HEK293 (cell line): ENCODE results near the gene CLEC2A.

Experiments
- IKZF3 ChIP-seq: fragments of 450-650 bp; IDR thresholded peaks from 2 replicates; pipeline ENCODE4 v1.5.0; 2018; ENCODE audit warnings: missing biosample characterization, mild to moderate bottlenecking, missing genetic modification characterization, moderate library complexity
- KLF9 ChIP-seq: fragments of 450-650 bp; formaldehyde crosslinking; IDR thresholded peaks from 2 replicates; pipeline ENCODE4 v1.5.1; 2016; ENCODE audit warnings: missing biosample characterization, missing genetic modification characterization, low read depth
- MZF1 ChIP-seq: fragments of 450-650 bp; formaldehyde crosslinking; IDR thresholded peaks from 2 replicates; pipeline ENCODE4 v1.5.1; 2017; ENCODE audit warnings: missing biosample characterization, missing genetic modification characterization, borderline replicate concordance
- RBAK ChIP-seq: fragments of 450-650 bp; formaldehyde crosslinking; IDR thresholded peaks from 2 replicates; pipeline ENCODE4 v1.5.1; 2016; ENCODE audit warnings: missing biosample characterization, missing genetic modification characterization
- YY1 ChIP-seq: fragments of 450-650 bp; formaldehyde crosslinking; IDR thresholded peaks from 2 replicates; pipeline ENCODE4 v1.5.1; 2018; ENCODE audit warnings: missing biosample characterization, missing genetic modification characterization
- ZBTB20 ChIP-seq: fragments of 450-650 bp; formaldehyde crosslinking; IDR thresholded peaks from 2 replicates; pipeline ENCODE4 v1.5.1; 2016; ENCODE audit warnings: missing biosample characterization, missing genetic modification characterization
- ZNF302 ChIP-seq: fragments of 450-650 bp; formaldehyde crosslinking; IDR thresholded peaks from 2 replicates; pipeline ENCODE4 v1.5.1; 2016; ENCODE audit warnings: missing biosample characterization, missing genetic modification characterization, low read depth
- ZNF416 ChIP-seq: fragments of 450-650 bp; formaldehyde crosslinking; IDR thresholded peaks from 2 replicates; pipeline ENCODE4 v1.5.1; 2016; ENCODE audit warnings: missing biosample characterization, missing genetic modification characterization
- ZSCAN18 ChIP-seq: fragments of 450-650 bp; formaldehyde crosslinking; IDR thresholded peaks from 2 replicates; pipeline ENCODE4 v1.5.1; 2016; ENCODE audit warnings: missing biosample characterization, missing genetic modification characterization
- TF ChIP-seq, protein P1 (sequence below): fragments of 450-650 bp; formaldehyde crosslinking; IDR thresholded peaks from 2 replicates; pipeline ENCODE4 v1.5.1; 2016; ENCODE audit warnings: missing biosample characterization, missing genetic modification characterization
- TF ChIP-seq, protein P2 (sequence below): fragments of 450-650 bp; formaldehyde crosslinking; IDR thresholded peaks from 2 replicates; pipeline ENCODE4 v1.5.1; 2016; ENCODE audit warnings: missing biosample characterization, missing genetic modification characterization

DNA sequence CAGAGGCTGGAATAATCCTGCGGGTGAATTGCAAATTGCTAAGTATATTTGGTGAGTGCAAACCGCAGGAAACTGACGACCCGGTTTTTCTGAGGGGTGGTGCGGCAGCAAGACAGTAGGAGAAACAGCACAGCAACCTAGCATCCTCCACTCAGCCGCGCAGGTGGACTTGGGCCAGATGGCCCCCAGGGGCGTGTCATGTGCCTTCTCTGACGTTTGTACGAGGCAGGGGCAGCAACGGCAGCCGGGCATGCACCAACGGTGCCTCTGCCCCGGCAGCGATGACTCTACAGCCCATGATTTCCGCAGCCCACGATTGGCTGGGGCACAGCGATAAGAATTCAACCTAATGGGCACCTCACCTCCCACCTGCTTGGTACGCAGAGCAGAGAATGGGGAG, 11.1 kb upstream of the CLEC2A start:
- TF ChIP-seq, protein P1, sequence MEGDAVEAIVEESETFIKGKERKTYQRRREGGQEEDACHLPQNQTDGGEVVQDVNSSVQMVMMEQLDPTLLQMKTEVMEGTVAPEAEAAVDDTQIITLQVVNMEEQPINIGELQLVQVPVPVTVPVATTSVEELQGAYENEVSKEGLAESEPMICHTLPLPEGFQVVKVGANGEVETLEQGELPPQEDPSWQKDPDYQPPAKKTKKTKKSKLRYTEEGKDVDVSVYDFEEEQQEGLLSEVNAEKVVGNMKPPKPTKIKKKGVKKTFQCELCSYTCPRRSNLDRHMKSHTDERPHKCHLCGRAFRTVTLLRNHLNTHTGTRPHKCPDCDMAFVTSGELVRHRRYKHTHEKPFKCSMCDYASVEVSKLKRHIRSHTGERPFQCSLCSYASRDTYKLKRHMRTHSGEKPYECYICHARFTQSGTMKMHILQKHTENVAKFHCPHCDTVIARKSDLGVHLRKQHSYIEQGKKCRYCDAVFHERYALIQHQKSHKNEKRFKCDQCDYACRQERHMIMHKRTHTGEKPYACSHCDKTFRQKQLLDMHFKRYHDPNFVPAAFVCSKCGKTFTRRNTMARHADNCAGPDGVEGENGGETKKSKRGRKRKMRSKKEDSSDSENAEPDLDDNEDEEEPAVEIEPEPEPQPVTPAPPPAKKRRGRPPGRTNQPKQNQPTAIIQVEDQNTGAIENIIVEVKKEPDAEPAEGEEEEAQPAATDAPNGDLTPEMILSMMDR (tag by site-specific recombination): no peak
- TF ChIP-seq IKZF3 (tag by site-specific recombination): no peak
- no peak for TF ChIP-seq ZSCAN18 (tag by site-specific recombination)
- TF ChIP-seq, protein P2, sequence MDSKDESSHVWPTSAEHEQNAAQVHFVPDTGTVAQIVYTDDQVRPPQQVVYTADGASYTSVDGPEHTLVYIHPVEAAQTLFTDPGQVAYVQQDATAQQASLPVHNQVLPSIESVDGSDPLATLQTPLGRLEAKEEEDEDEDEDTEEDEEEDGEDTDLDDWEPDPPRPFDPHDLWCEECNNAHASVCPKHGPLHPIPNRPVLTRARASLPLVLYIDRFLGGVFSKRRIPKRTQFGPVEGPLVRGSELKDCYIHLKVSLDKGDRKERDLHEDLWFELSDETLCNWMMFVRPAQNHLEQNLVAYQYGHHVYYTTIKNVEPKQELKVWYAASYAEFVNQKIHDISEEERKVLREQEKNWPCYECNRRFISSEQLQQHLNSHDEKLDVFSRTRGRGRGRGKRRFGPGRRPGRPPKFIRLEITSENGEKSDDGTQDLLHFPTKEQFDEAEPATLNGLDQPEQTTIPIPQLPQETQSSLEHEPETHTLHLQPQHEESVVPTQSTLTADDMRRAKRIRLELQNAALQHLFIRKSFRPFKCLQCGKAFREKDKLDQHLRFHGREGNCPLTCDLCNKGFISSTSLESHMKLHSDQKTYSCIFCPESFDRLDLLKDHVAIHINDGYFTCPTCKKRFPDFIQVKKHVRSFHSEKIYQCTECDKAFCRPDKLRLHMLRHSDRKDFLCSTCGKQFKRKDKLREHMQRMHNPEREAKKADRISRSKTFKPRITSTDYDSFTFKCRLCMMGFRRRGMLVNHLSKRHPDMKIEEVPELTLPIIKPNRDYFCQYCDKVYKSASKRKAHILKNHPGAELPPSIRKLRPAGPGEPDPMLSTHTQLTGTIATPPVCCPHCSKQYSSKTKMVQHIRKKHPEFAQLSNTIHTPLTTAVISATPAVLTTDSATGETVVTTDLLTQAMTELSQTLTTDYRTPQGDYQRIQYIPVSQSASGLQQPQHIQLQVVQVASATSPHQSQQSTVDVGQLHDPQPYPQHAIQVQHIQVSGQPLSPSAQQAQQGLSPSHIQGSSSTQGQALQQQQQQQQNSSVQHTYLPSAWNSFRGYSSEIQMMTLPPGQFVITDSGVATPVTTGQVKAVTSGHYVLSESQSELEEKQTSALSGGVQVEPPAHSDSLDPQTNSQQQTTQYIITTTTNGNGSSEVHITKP (tag by site-specific recombination): peak; percentile 45
- TF ChIP-seq ZNF302 (tag by site-specific recombination): no peak
- no peak for TF ChIP-seq KLF9
- TF ChIP-seq ZBTB20 (tag by site-specific recombination): no peak
- TF ChIP-seq ZNF416 (tag by site-specific recombination): no peak
- no peak for TF ChIP-seq MZF1
- TF ChIP-seq RBAK: no peak
- no peak for TF ChIP-seq YY1
